Chondrocyte (in vitro differentiated cells): Measurements from ENCODE around the gene ZNHIT2. TPM values are rescaled to one million over a fixed set of nuclear protein-coding genes. Genes with fewer than 3 reads are reported as not detected.
A peak's percentile ranks its signal among the peaks of the same experiment; 100 is the strongest.

Source experiments
- DNase-seq: peaks from one replicate; pipeline ENCODE4 v3.0.0; 2021; ENCODE audit warnings: mixed read lengths, low spot score
- H3K27ac Mint-ChIP-seq: one replicate; pipeline ENCODE4 v1.8.0; 2021; ENCODE audit warnings: mild to moderate bottlenecking, moderate library complexity, mixed read lengths; ENCODE audit not compliant: unreplicated experiment
- H3K27me3 Mint-ChIP-seq: 2 replicates; pipeline ENCODE4 v1.8.0; 2021; ENCODE audit warnings: low read depth, mixed read lengths
- H3K36me3 Mint-ChIP-seq: 2 replicates; pipeline ENCODE4 v1.8.0; 2021; ENCODE audit warnings: low read depth, mixed read lengths
- H3K4me1 Mint-ChIP-seq: 2 replicates; pipeline ENCODE4 v1.8.0; 2021; ENCODE audit warnings: low read depth, mild to moderate bottlenecking, mixed read lengths
- H3K4me3 Mint-ChIP-seq: one replicate; pipeline ENCODE4 v1.8.0; 2021; ENCODE audit warnings: mild to moderate bottlenecking, moderate library complexity, mixed read lengths; ENCODE audit not compliant: unreplicated experiment
- H3K9me3 Mint-ChIP-seq: 2 replicates; pipeline ENCODE4 v1.8.0; 2021; ENCODE audit warnings: low read depth, mixed read lengths
- CTCF ChIP-seq: fragments of 200-600 bp; sonication (generic); IDR thresholded peaks from 2 replicates; pipeline ENCODE4 v1.5.0; 2021; ENCODE audit warnings: antibody characterized with exemption, mild to moderate bottlenecking, moderate library complexity
- total RNA-seq: library from RNA; stranded (reverse); gene quantifications from 3 replicates; pipeline ENCODE4 v1.2.1, GENCODE V29; 2021

The ZNHIT2 gene
- total RNA-seq, 1 donor from 2014 or later, result 7.9 TPM

GRCh38 chr11:65103476-65103875, 14.0 kb downstream of the ZNHIT2 start:
- no peak for TF ChIP-seq CTCF
- Mint-ChIP-seq H3K27ac (no peak overlapping the region), H3K9me3 (no peaks in the 10 kb centered on the region), H3K27me3 (no peaks in the 10 kb centered on the region), H3K4me1 (peaks cover 22% of the 10 kb centered on the region), H3K36me3 (peaks cover 1% of the 10 kb centered on the region), H3K4me3 (no peak overlapping the region)
- no peak for DNase-seq

GRCh38 chr11:65102142-65103095, 15.1 kb downstream of the ZNHIT2 start:
- H3K27me3 Mint-ChIP-seq, result no peaks in the 10 kb centered on the region
- TF ChIP-seq CTCF, result no peak
- peaks cover 25% of the 10 kb centered on the region for H3K4me1 Mint-ChIP-seq
- no peak overlapping the region for H3K4me3 Mint-ChIP-seq
- peak overlapping the region; percentile 77 for H3K27ac Mint-ChIP-seq
- no peak for DNase-seq
- peaks cover 1% of the 10 kb centered on the region for H3K36me3 Mint-ChIP-seq
- no peaks in the 10 kb centered on the region for H3K9me3 Mint-ChIP-seq

- DNase-seq, result no peak
- no peaks in the 10 kb centered on the region for H3K27me3 Mint-ChIP-seq
- H3K27ac Mint-ChIP-seq, result no peak overlapping the region
- TF ChIP-seq CTCF, result peak; percentile 43
- H3K4me3 Mint-ChIP-seq, result no peak overlapping the region
- H3K9me3 Mint-ChIP-seq, result no peaks in the 10 kb centered on the region
- H3K4me1 Mint-ChIP-seq, result peaks cover 34% of the 10 kb centered on the region
- peaks cover 1% of the 10 kb centered on the region for H3K36me3 Mint-ChIP-seq
These were observed 16.7 kb downstream of the ZNHIT2 start for GRCh38 chr11:65100674-65101350.

- TF ChIP-seq CTCF, result no peak
- Mint-ChIP-seq H3K4me1 (peaks cover 22% of the 10 kb centered on the region), H3K27me3 (no peaks in the 10 kb centered on the region), H3K9me3 (no peaks in the 10 kb centered on the region), H3K27ac (no peak overlapping the region), H3K36me3 (no peaks in the 10 kb centered on the region), H3K4me3 (peak overlapping the region; percentile 88)
- DNase-seq, result no peak
These were observed 20.6 kb downstream of the ZNHIT2 start for GRCh38 chr11:65096926-65097325.

- Mint-ChIP-seq H3K4me3 (peak within 1 kb of the TSS; percentile 88), H3K36me3 (no peaks in the 10 kb centered on the region), H3K9me3 (no peaks in the 10 kb centered on the region), H3K27me3 (no peaks in the 10 kb centered on the region), H3K27ac (peak within 1 kb of the TSS; percentile 89), H3K4me1 (peaks cover 18% of the 10 kb centered on the region)
- TF ChIP-seq CTCF, result no peak
- no peak for DNase-seq
These were observed 21.3 kb downstream of the ZNHIT2 start, which contains the start of gene VPS51 for GRCh38 chr11:65095974-65096806. VPS51 (plus strand) TSS chr11:65096214; CDS start chr11:65096251, 37 bp downstream.
